B cell (primary cell): ENCODE results near the gene OR52M1. TPM values are rescaled to one million over a fixed set of nuclear protein-coding genes. Genes with fewer than 3 reads are reported as not detected.

Source experiments
- ATAC-seq: fragments of 200-7000 bp; cut with Tn5 transposase; one replicate; pipeline ENCODE4 v1.10.0; 2021; ENCODE audit warnings: low read depth, mild to moderate bottlenecking, moderate number of reproducible peaks, moderate library complexity
- CTCF ChIA-PET: fragments of 350-600 bp; sonication (Branson Sonifier 250); formaldehyde crosslinking; loops from one replicate; lab custom pipeline; 2021; ENCODE audit warnings: antibody characterized with exemption, inconsistent platforms; lab: Charles Lee
- POLR2A ChIA-PET: fragments of 350-600 bp; sonication (Branson Sonifier 250); formaldehyde crosslinking; loops from one replicate; lab custom pipeline; 2021; ENCODE audit warnings: antibody characterized with exemption; lab: Charles Lee
- DNase-seq: peaks from one replicate; pipeline ENCODE4 v3.0.0; 2013
- H2AFZ ChIP-seq: 2 replicates; pipeline ENCODE4 v1.6.1; 2012; ENCODE audit warnings: mild to moderate bottlenecking, low read depth, low read length; ENCODE audit not compliant: insufficient read depth, poor library complexity, severe bottlenecking
- H3K27ac ChIP-seq, 2 donors: 1 replicate in 1 of 2; 2 replicates in 1 of 2; pipeline ENCODE4 v1.5.1; 2012 to 2013; ENCODE audit warnings: low read length in 2 of 2, mild to moderate bottlenecking in 2 of 2, moderate library complexity in 1 of 2
- H3K27me3 ChIP-seq, 4 experiments: fragments of 200-600 bp in 1 of 4; sonication (generic) in 1 of 4; replicated peaks in 1 of 4; 1 replicate in 2 of 4; 2 replicates in 2 of 4; pipeline versions ENCODE4 v1.6.1 to v1.7.0; 2013 to 2016; ENCODE audit warnings: low read length in 3 of 4, mild to moderate bottlenecking in 2 of 4, mixed read lengths in 1 of 4, moderate library complexity in 1 of 4; ENCODE audit not compliant: insufficient read depth in 4 of 4, control insufficient read depth in 3 of 4; ENCODE audit errors: control extremely low read depth in 1 of 4
- H3K36me3 ChIP-seq, 2 experiments: replicated peaks in 1 of 2; 1 replicate in 1 of 2; 2 replicates in 1 of 2; pipeline versions ENCODE4 v1.6.1 to v1.7.1; 2013; ENCODE audit warnings: low read length in 1 of 2; ENCODE audit not compliant: insufficient read depth in 2 of 2, control insufficient read depth in 1 of 2; ENCODE audit errors: control extremely low read depth in 1 of 2, extremely low read depth in 1 of 2
- H3K4me1 ChIP-seq, 2 donors: fragments of 200-600 bp in 1 of 2; sonication (generic) in 1 of 2; 1 replicate in 1 of 2; 2 replicates in 1 of 2; pipeline versions ENCODE4 v1.5.1 to v1.6.1; 2013 to 2017; ENCODE audit warnings: low read length in 2 of 2; ENCODE audit not compliant: control insufficient read depth in 2 of 2, insufficient read depth in 2 of 2
- H3K4me2 ChIP-seq: replicated peaks from 2 replicates; pipeline ENCODE3; 2012; ENCODE audit warnings: mild to moderate bottlenecking, low read depth, low read length; ENCODE audit not compliant: poor library complexity, severe bottlenecking
- H3K4me3 ChIP-seq, 5 experiments: fragments of 200-600 bp in 1 of 5; sonication (generic) in 1 of 5; 1 replicate in 3 of 5; 2 replicates in 2 of 5; pipeline versions ENCODE4 v1.5.1 to v1.7.0; 2011 to 2016; ENCODE audit warnings: low read length in 4 of 5, mild to moderate bottlenecking in 4 of 5, low read depth in 2 of 5, control low read depth in 1 of 5, moderate library complexity in 1 of 5; ENCODE audit not compliant: insufficient read depth in 1 of 5; ENCODE audit errors: control extremely low read depth in 1 of 5, extremely low read depth in 1 of 5
- H3K79me2 ChIP-seq: fragments of 200-600 bp; sonication (generic); one replicate; pipeline ENCODE4 v1.6.0; 2016; ENCODE audit warnings: low read length; ENCODE audit not compliant: control insufficient read depth, insufficient read depth
- H3K9ac ChIP-seq: fragments of 200-600 bp; sonication (generic); 2 replicates; pipeline ENCODE4 v1.6.1; 2017; ENCODE audit warnings: mild to moderate bottlenecking, low read length, moderate library complexity
- H3K9me3 ChIP-seq, 3 donors: one replicate each; pipeline versions ENCODE4 v1.6.1 to v1.7.1; 2013; ENCODE audit warnings: low read length in 2 of 3; ENCODE audit not compliant: control insufficient read depth in 2 of 3, insufficient read depth in 1 of 3; ENCODE audit errors: control extremely low read depth in 1 of 3
- H4K20me1 ChIP-seq: 2 replicates; pipeline ENCODE4 v1.6.0; 2012; ENCODE audit warnings: mild to moderate bottlenecking, low read length; ENCODE audit not compliant: insufficient read depth, control insufficient read depth, poor library complexity, severe bottlenecking
- H3K27ac Mint-ChIP-seq: one replicate; pipeline ENCODE4 v1.8.0; 2021; ENCODE audit warnings: mixed read lengths
- H3K27me3 Mint-ChIP-seq: one replicate; pipeline ENCODE4 v1.8.0; 2021; ENCODE audit warnings: mixed read lengths
- H3K4me1 Mint-ChIP-seq: one replicate; pipeline ENCODE4 v1.8.0; 2021; ENCODE audit warnings: mixed read lengths
- H3K4me3 Mint-ChIP-seq: one replicate; pipeline ENCODE4 v1.8.0; 2021; ENCODE audit warnings: mixed read lengths
- H3K9me3 Mint-ChIP-seq: one replicate; pipeline ENCODE4 v1.8.0; 2022; ENCODE audit warnings: mixed read lengths; ENCODE audit not compliant: insufficient read depth
- CTCF ChIP-seq: fragments of 200-600 bp; IDR thresholded peaks from one replicate; pipeline ENCODE4 v1.8.0; 2022; ENCODE audit warnings: antibody characterized with exemption, mild to moderate bottlenecking
- EZH2 ChIP-seq: IDR thresholded peaks from 2 replicates; pipeline ENCODE4 v1.6.1; 2012; ENCODE audit warnings: borderline replicate concordance, low read depth, mild to moderate bottlenecking, moderate library complexity, low read length; ENCODE audit not compliant: insufficient read depth, poor library complexity, severe bottlenecking
- WGBS: methylation state at CpG from one replicate; pipeline ENCODE4 v1.1.5; 2013; ENCODE audit warnings: missing lambda C conversion rate; ENCODE audit not compliant: insufficient coverage; 5-methylcytosine and 5-hydroxymethylcytosine counted together
- intact Hi-C: fragments of 100-400 bp; cut with micrococcal nuclease; formaldehyde crosslinking; loops from one replicate; pipeline ENCODE4 v1.10.0; 2022
- polyA minus RNA-seq: library from RNA; depleted of rRNA, polyadenylated mRNA; stranded (reverse); fragments of >200 nt; gene quantifications from 2 replicates; pipeline ENCODE4 v1.2.3, GENCODE V29; 2012
- polyA plus RNA-seq: library from polyadenylated mRNA; depleted of rRNA; stranded (reverse); fragments of >200 nt; gene quantifications from 2 replicates; pipeline ENCODE4 v1.2.3, GENCODE V29; 2012
- total RNA-seq, 2 donors: library from RNA; stranded (reverse); fragments of 120-200 nt in 1 of 2; gene quantifications; 1 replicate in 1 of 2; 2 replicates in 1 of 2; pipeline versions ENCODE4 v1.2.3 to v1.2.4, GENCODE V29; 2013 to 2022

The OR52M1 gene, protein sequence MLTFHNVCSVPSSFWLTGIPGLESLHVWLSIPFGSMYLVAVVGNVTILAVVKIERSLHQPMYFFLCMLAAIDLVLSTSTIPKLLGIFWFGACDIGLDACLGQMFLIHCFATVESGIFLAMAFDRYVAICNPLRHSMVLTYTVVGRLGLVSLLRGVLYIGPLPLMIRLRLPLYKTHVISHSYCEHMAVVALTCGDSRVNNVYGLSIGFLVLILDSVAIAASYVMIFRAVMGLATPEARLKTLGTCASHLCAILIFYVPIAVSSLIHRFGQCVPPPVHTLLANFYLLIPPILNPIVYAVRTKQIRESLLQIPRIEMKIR
- not detected in 2 replicates for total RNA-seq
- not detected for total RNA-seq (2013)
- not detected in 2 replicates for polyA plus RNA-seq
- polyA minus RNA-seq, result not detected in 2 replicates

DNA sequence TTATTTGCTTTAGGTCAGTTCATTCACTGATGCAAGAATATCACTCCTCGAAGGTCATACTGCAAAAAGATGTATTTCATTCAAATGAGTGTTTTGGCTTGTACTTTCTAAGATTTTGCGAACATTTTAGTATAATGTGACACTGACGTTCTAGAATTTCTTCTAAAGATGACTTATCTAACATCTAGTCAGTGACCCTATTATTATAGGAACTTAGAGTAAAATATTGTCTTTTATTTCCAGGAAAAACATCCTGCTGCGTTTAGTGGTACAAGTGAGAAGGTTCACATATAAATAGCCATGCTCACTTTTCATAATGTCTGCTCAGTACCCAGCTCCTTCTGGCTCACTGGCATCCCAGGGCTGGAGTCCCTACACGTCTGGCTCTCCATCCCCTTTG is at the start of gene OR52M1:
OR52M1 (plus strand) TSS at position 301 of the 400 bp plus-strand sequence; CDS start at position 301, 0 bp downstream.
- Histone ChIP-seq H3K36me3 (no peaks in the 10 kb centered on the region), H3K4me2 (no peak within 1 kb of the TSS), H3K4me3 (no peak within 1 kb of the TSS), H2AFZ (no peak within 1 kb of the TSS), H3K9me3 (no peaks in the 10 kb centered on the region), H3K27me3 (peaks cover 0 to 3% (median 0%) of the 10 kb centered on the region in 4 experiments), H3K27ac (no peak within 1 kb of the TSS), H3K9ac (no peak within 1 kb of the TSS), H3K79me2 (no peaks in the 10 kb centered on the region), H3K4me1 (no peaks in the 10 kb centered on the region), H4K20me1 (no peaks in the 10 kb centered on the region)
- no peak for ATAC-seq
- intact Hi-C loops, result no loop called here
- no peaks in the 10 kb centered on the region for H3K9me3 Mint-ChIP-seq
- no peak for DNase-seq
- H3K4me3 Mint-ChIP-seq, result no peak within 1 kb of the TSS
- no peaks in the 10 kb centered on the region for H3K4me1 Mint-ChIP-seq
- CTCF ChIA-PET, result interaction anchor here (0.7 to 0.8 kb wide), 3 partner anchors 25 to 358 kb away, joined by 3 to 4 read pairs (median 4); no protein-coding TSS in a partner anchor
- TF ChIP-seq CTCF (no peak), EZH2 (no peak)
- H3K27me3 Mint-ChIP-seq, result peaks cover 12% of the 10 kb centered on the region
- no CpG with 5 or more reads among the region's 5 CpGs for WGBS
- POLR2A ChIA-PET, result no interaction called here
- no peak within 1 kb of the TSS for H3K27ac Mint-ChIP-seq

DNA sequence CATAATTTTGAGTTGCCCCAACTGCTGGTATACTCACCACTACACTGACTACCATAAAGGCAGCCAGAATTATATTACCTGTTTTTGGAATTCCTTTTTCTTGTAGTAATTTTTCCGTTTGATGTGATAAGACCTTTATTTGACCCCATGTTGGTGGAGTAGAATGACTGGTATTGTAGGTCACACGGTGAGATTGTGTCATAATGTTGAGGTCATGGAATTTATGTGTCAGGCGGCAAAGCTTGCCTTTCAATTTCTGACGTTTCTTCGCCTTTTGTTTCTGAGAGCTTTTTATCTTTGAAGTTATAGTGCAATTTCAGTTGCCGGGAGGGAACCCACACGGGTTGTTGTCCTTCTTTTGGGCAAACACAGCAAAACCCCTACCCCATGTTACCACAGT is 49.5 kb upstream of the OR52M1 start:
- H3K27me3 Mint-ChIP-seq, result peaks cover 35% of the 10 kb centered on the region
- Histone ChIP-seq H2AFZ (no peak overlapping the region), H3K4me2 (no peak overlapping the region), H3K79me2 (no peaks in the 10 kb centered on the region), H3K27me3 (peaks cover 0 to 4% (median 0%) of the 10 kb centered on the region in 4 experiments), H3K36me3 (no peaks in the 10 kb centered on the region), H3K27ac (no peak overlapping the region), H3K4me1 (peaks cover 0 to 3% of the 10 kb centered on the region in 2 donors), H4K20me1 (no peaks in the 10 kb centered on the region), H3K9ac (no peak overlapping the region), H3K4me3 (no peak overlapping the region), H3K9me3 (peaks cover 0 to 4% (median 1%) of the 10 kb centered on the region in 3 donors)
- ChIA-PET CTCF (interaction anchor here (5.9 kb wide), 1 partner anchor 308 kb away, joined by 87 read pairs; no protein-coding TSS in a partner anchor), POLR2A (no interaction called here)
- peaks cover 6% of the 10 kb centered on the region for H3K9me3 Mint-ChIP-seq
- H3K27ac Mint-ChIP-seq, result no peak overlapping the region
- peaks cover 8% of the 10 kb centered on the region for H3K4me1 Mint-ChIP-seq
- WGBS, result 81% methylated on average over 3 of the region's 7 CpGs
- no peak overlapping the region for H3K4me3 Mint-ChIP-seq
- ATAC-seq (no peak), DNase-seq (no peak)
- TF ChIP-seq CTCF (no peak), EZH2 (no peak)
- intact Hi-C loops, result no loop called here
